Measurements from ENCODE around the gene TM9SF4. TPM values are rescaled to one million over a fixed set of nuclear protein-coding genes. Genes with fewer than 3 reads are reported as not detected.
"Not testable (repeated sequence)": the region's sequence is repeated elsewhere in the genome, so short reads cannot be mapped to it uniquely, and the experiment has no call there.

TM9SF4 gene
- total RNA-seq, 5 donors from 2014 or later (not counting 1 experiment from before 2014, with no cell fraction given), result 32.6 to 42.3 (median 38.0) TPM

DNA sequence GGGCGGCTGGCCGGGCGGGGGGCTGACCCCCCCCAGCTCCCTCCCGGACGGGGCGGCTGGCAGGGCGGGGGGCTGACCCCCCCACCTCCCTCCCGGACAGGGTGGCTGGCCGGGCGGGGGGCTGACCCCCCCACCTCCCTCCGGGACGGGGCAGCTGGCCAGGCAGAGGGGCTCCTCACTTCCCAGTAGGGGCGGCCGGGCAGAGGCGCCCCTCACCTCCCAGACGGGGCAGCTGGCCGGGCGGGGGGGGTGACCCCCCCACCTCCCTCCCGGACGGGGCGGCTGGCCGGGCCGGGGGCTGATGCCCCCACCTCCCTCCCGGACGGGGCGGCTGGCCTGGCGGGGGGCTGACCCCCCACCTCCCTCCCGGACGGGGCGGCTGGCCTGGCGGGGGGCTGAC is 12.4 kb downstream of the TM9SF4 start:
- H3K27me3 Mint-ChIP-seq; H3K36me3 Mint-ChIP-seq; DNase-seq; H3K27ac ChIP-seq (ENCODE audit: low read length); H3K27me3 ChIP-seq (replicated peaks in 1 of 2; ENCODE audit: control insufficient read depth in 2 of 2, extremely low read depth in 1 of 2, insufficient read depth in 2 of 2, low read length in 1 of 2); H3K27ac Mint-ChIP-seq; H3K4me1 ChIP-seq (ENCODE audit: control insufficient read depth in 1 of 2, extremely low read depth in 1 of 2, insufficient read depth in 2 of 2, low read length in 2 of 2); H3K4me3 ChIP-seq (ENCODE audit: control insufficient read depth in 1 of 2, extremely low read depth in 1 of 2, low read length in 1 of 2); CTCF ChIA-PET; ATAC-seq (replicated peaks in 1 of 4); POLR2A ChIA-PET; H3K4me3 Mint-ChIP-seq; H3K36me3 ChIP-seq (ENCODE audit: control insufficient read depth in 2 of 2, extremely low read depth in 1 of 2, insufficient read depth in 1 of 2, low read length in 1 of 2); H3K9me3 Mint-ChIP-seq; H3K9me3 ChIP-seq: not testable (repeated sequence)
- peaks cover 13 to 23% (median 21%) of the 10 kb centered on the region in 3 donors for H3K4me1 Mint-ChIP-seq
- WGBS (ENCODE audit: insufficient coverage), result no CpG with 5 or more reads among the region's 31 CpGs

DNA sequence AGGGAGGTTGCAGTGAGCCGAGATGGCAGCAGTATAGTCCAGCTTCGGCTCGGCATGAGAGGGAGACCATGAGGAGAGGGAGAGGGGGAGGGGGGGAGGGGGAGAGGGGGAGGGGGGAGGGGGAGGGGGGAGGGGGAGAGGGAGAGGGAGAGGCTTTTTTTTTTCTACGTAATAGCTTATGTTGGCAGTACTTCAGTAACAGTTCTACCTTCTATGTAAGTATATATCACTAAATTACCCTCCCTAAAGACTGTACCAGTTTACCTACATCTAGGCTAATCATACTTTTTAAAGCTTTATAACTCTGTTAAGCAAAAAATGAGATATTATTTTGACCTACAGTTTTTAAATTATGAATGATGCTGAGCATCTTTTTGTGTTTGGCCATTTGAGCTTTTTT is 13.6 kb downstream of the TM9SF4 start:
- Mint-ChIP-seq H3K9me3 (no peaks in the 10 kb centered on the region), H3K27ac (no peak overlapping the region), H3K4me3 (no peak overlapping the region), H3K36me3 (peaks cover 11% of the 10 kb centered on the region), H3K27me3 (no peaks in the 10 kb centered on the region), H3K4me1 (peaks cover 11 to 16% (median 14%) of the 10 kb centered on the region in 3 donors)
- WGBS (ENCODE audit: insufficient coverage), result no CpG with 5 or more reads among the region's 4 CpGs
- DNase-seq (no peak), ATAC-seq (replicated peaks in 1 of 4) (no peak)
- no peaks in the 10 kb centered on the region for H3K9me3 ChIP-seq
- peaks cover 0 to 2% of the 10 kb centered on the region in 2 donors for H3K36me3 ChIP-seq (ENCODE audit: control insufficient read depth in 2 of 2, extremely low read depth in 1 of 2, insufficient read depth in 1 of 2, low read length in 1 of 2)
- no peak overlapping the region for H3K27ac ChIP-seq (ENCODE audit: low read length)
- H3K4me3 ChIP-seq (ENCODE audit: control insufficient read depth in 1 of 2, extremely low read depth in 1 of 2, low read length in 1 of 2), result no peak overlapping the region
- H3K27me3 ChIP-seq (replicated peaks in 1 of 2; ENCODE audit: control insufficient read depth in 2 of 2, extremely low read depth in 1 of 2, insufficient read depth in 2 of 2, low read length in 1 of 2), result no peaks in the 10 kb centered on the region
- ChIA-PET POLR2A (interaction anchor here in 1 of 2 donors (0.6 kb wide), 1 partner anchor 12 kb away, joined by 3 read pairs; no protein-coding TSS in a partner anchor), CTCF (interaction anchor here in 1 of 2 donors (0.6 to 1.2 kb wide), 2 partner anchors 14 to 703 kb away, joined by 3 to 4 read pairs; partner anchors contain the start of gene TM9SF4)
- H3K4me1 ChIP-seq (ENCODE audit: control insufficient read depth in 1 of 2, extremely low read depth in 1 of 2, insufficient read depth in 2 of 2, low read length in 2 of 2), result no peaks in the 10 kb centered on the region

DNA sequence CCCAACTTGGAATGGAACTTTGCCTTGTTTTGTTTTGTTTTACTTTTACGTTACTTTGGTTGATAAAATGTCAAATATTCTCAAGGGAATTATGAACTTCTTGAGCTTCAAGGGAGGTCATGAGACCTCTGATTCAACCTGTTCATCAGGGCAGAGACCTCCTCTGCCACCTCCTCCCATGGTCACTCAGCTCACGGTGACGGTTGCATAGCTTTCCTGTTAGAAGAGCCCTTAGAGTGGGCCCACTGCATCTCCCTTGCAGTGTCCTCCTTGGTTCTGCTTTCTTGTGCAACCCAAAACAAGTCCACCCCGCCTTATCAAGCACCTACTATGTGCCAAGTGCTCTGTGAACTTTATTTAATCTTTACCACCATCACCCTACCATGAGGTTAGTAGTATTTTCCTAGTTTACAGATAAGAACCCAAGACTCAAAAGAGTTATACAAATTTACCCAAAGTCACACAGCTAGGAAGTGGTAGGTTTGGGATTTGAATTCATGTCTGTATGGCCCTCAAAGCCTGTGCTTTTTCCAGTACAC is 15.5 kb downstream of the TM9SF4 start:
- Histone ChIP-seq H3K27me3 (replicated peaks in 1 of 2; ENCODE audit: control insufficient read depth in 2 of 2, extremely low read depth in 1 of 2, insufficient read depth in 2 of 2, low read length in 1 of 2) (no peaks in the 10 kb centered on the region), H3K36me3 (ENCODE audit: control insufficient read depth in 2 of 2, extremely low read depth in 1 of 2, insufficient read depth in 1 of 2, low read length in 1 of 2) (peaks cover 0 to 3% of the 10 kb centered on the region in 2 donors), H3K27ac (ENCODE audit: low read length) (no peak overlapping the region), H3K9me3 (no peaks in the 10 kb centered on the region), H3K4me3 (ENCODE audit: control insufficient read depth in 1 of 2, extremely low read depth in 1 of 2, low read length in 1 of 2) (no peak overlapping the region), H3K4me1 (ENCODE audit: control insufficient read depth in 1 of 2, extremely low read depth in 1 of 2, insufficient read depth in 2 of 2, low read length in 2 of 2) (no peaks in the 10 kb centered on the region)
- Mint-ChIP-seq H3K36me3 (peaks cover 11% of the 10 kb centered on the region), H3K9me3 (no peaks in the 10 kb centered on the region), H3K4me3 (no peak overlapping the region), H3K27ac (no peak overlapping the region), H3K27me3 (no peaks in the 10 kb centered on the region), H3K4me1 (peaks cover 7 to 17% (median 15%) of the 10 kb centered on the region in 3 donors)
- DNase-seq, result no peak
- no peak for ATAC-seq (replicated peaks in 1 of 4)
- ChIA-PET POLR2A (no interaction called here), CTCF (no interaction called here)
- 96% methylated on average over 2 of the region's 4 CpGs for WGBS (ENCODE audit: insufficient coverage)

DNA sequence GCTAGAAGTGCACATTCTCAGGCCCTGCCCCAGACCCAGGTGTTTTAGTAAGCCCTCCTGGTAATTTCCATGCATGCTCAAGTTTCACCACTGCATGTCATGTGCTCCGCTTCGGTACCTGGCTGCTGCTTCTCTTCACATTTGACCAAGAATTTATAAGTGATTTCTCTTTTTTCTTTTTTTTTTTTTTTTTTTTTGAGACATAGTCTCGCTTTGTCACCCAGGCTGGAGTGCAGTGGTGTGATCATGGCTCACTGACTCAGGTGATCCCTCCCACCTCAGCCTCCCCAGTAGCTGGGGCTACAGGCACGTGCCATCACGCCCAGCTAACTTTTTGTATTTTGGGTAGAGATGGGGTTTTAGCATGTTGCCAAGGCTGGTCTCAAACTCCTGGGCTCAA is 16.0 kb downstream of the TM9SF4 start:
- Histone ChIP-seq H3K27me3 (replicated peaks in 1 of 2; ENCODE audit: control insufficient read depth in 2 of 2, extremely low read depth in 1 of 2, insufficient read depth in 2 of 2, low read length in 1 of 2) (no peaks in the 10 kb centered on the region), H3K4me1 (ENCODE audit: control insufficient read depth in 1 of 2, extremely low read depth in 1 of 2, insufficient read depth in 2 of 2, low read length in 2 of 2) (no peaks in the 10 kb centered on the region), H3K27ac (ENCODE audit: low read length) (no peak overlapping the region), H3K4me3 (ENCODE audit: control insufficient read depth in 1 of 2, extremely low read depth in 1 of 2, low read length in 1 of 2) (no peak overlapping the region), H3K36me3 (ENCODE audit: control insufficient read depth in 2 of 2, extremely low read depth in 1 of 2, insufficient read depth in 1 of 2, low read length in 1 of 2) (peaks cover 0 to 3% of the 10 kb centered on the region in 2 donors), H3K9me3 (no peaks in the 10 kb centered on the region)
- ATAC-seq (replicated peaks in 1 of 4) (no peak), DNase-seq (no peak)
- Mint-ChIP-seq H3K36me3 (peaks cover 15% of the 10 kb centered on the region), H3K27me3 (no peaks in the 10 kb centered on the region), H3K4me3 (no peak overlapping the region), H3K27ac (no peak overlapping the region), H3K4me1 (peaks cover 12 to 17% (median 16%) of the 10 kb centered on the region in 3 donors), H3K9me3 (no peaks in the 10 kb centered on the region)
- ChIA-PET CTCF (no interaction called here), POLR2A (no interaction called here)
- WGBS (ENCODE audit: insufficient coverage), result no CpG with 5 or more reads among the region's 5 CpGs

DNA sequence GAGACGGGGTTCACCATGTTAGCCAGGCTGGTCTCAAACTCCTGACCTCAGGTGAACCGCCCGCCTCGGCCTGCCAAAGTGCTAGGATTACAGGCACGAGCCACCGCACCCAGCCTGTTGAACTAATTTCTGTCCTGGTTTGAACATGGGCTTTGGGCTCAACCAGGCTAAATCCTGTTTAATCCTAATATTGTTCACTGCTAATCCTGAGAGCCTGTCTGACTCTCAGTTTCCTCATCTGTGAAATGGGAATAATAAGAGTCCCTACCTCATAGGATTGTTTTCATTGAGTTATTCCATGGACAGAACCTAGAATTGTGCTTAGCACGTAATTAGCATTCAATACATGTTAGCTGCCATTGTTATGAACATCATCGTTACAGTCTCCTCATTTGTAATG is 17.4 kb downstream of the TM9SF4 start:
- CTCF ChIA-PET, result no interaction called here
- ATAC-seq (replicated peaks in 1 of 4) (no peak), DNase-seq (no peak)
- Histone ChIP-seq H3K27ac (ENCODE audit: low read length) (no peak overlapping the region), H3K4me1 (ENCODE audit: control insufficient read depth in 1 of 2, extremely low read depth in 1 of 2, insufficient read depth in 2 of 2, low read length in 2 of 2) (peaks cover 0 to 1% of the 10 kb centered on the region in 2 experiments), H3K9me3 (no peaks in the 10 kb centered on the region), H3K4me3 (ENCODE audit: control insufficient read depth in 1 of 2, extremely low read depth in 1 of 2, low read length in 1 of 2) (no peak overlapping the region), H3K36me3 (ENCODE audit: control insufficient read depth in 2 of 2, extremely low read depth in 1 of 2, insufficient read depth in 1 of 2, low read length in 1 of 2) (peaks cover 0 to 3% of the 10 kb centered on the region in 2 donors), H3K27me3 (replicated peaks in 1 of 2; ENCODE audit: control insufficient read depth in 2 of 2, extremely low read depth in 1 of 2, insufficient read depth in 2 of 2, low read length in 1 of 2) (no peaks in the 10 kb centered on the region)
- no peak overlapping the region for H3K27ac Mint-ChIP-seq
- H3K36me3 Mint-ChIP-seq, result peaks cover 15% of the 10 kb centered on the region
- peaks cover 19 to 25% (median 24%) of the 10 kb centered on the region in 3 donors for H3K4me1 Mint-ChIP-seq
- POLR2A ChIA-PET, result no interaction called here
- no peaks in the 10 kb centered on the region for H3K9me3 Mint-ChIP-seq
- no peak overlapping the region for H3K4me3 Mint-ChIP-seq
- whole genome bisulfite sequencing (ENCODE audit: insufficient coverage), result 90% methylated on average over 8 of the region's 8 CpGs
- no peaks in the 10 kb centered on the region for H3K27me3 Mint-ChIP-seq

DNA sequence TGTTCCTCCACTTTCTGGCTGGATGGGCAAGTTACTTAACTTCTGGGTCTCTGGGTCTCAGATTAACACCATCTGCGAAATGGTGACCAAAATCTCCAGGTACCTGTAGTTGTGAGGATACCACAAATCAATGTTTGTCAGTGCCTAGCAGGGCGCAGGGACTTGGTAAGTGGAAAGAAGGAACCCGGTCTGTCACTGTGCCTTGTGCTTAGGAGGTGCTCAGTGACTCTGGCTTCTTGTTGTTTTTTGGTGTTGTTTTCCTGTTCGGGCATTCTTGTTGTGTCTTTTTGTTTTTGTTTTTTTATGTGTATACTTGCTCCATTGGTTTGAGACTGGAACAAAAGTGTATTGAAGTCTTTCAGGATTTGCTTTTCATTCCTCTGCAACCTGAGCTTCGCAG is 17.8 kb downstream of the TM9SF4 start:
- Mint-ChIP-seq H3K4me3 (no peak overlapping the region), H3K9me3 (no peaks in the 10 kb centered on the region), H3K27me3 (no peaks in the 10 kb centered on the region), H3K36me3 (peaks cover 15% of the 10 kb centered on the region), H3K27ac (no peak overlapping the region), H3K4me1 (peaks cover 21 to 30% (median 27%) of the 10 kb centered on the region in 3 donors)
- no peaks in the 10 kb centered on the region for H3K9me3 ChIP-seq
- no peak for DNase-seq
- ChIA-PET CTCF (no interaction called here), POLR2A (no interaction called here)
- H3K4me1 ChIP-seq (ENCODE audit: control insufficient read depth in 1 of 2, extremely low read depth in 1 of 2, insufficient read depth in 2 of 2, low read length in 2 of 2), result peaks cover 0 to 2% of the 10 kb centered on the region in 2 experiments
- H3K4me3 ChIP-seq (ENCODE audit: control insufficient read depth in 1 of 2, extremely low read depth in 1 of 2, low read length in 1 of 2), result no peak overlapping the region
- ATAC-seq (replicated peaks in 1 of 4), result no peak
- no peak overlapping the region for H3K27ac ChIP-seq (ENCODE audit: low read length)
- peaks cover 0 to 3% of the 10 kb centered on the region in 2 donors for H3K36me3 ChIP-seq (ENCODE audit: control insufficient read depth in 2 of 2, extremely low read depth in 1 of 2, insufficient read depth in 1 of 2, low read length in 1 of 2)
- 91% methylated on average over 4 of the region's 5 CpGs for WGBS (ENCODE audit: insufficient coverage)
- H3K27me3 ChIP-seq (replicated peaks in 1 of 2; ENCODE audit: control insufficient read depth in 2 of 2, extremely low read depth in 1 of 2, insufficient read depth in 2 of 2, low read length in 1 of 2), result no peaks in the 10 kb centered on the region

DNA sequence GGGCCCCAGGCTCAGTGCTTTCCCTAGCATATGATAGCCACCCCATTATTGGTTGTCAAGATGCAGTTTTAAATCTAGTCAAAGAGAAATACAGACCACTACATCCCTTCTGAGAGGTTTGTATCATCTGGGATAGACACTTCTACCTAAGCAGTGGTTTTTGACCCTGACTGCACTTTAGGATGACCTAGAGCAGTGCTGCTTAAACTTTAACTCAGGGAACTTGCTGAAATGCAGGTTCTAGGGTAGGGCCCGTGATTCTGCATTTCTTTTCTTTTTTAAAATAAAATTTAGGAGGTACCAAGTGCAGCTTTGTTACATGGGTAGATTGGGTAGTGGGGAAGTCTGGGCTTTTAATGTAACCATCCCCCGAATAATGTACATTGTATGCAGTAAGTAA is 18.7 kb downstream of the TM9SF4 start:
- Mint-ChIP-seq H3K4me3 (no peak overlapping the region), H3K27me3 (no peaks in the 10 kb centered on the region), H3K9me3 (no peaks in the 10 kb centered on the region), H3K4me1 (peaks cover 26 to 35% (median 29%) of the 10 kb centered on the region in 3 donors), H3K36me3 (peaks cover 19% of the 10 kb centered on the region), H3K27ac (no peak overlapping the region)
- no peaks in the 10 kb centered on the region for H3K27me3 ChIP-seq (replicated peaks in 1 of 2; ENCODE audit: control insufficient read depth in 2 of 2, extremely low read depth in 1 of 2, insufficient read depth in 2 of 2, low read length in 1 of 2)
- ChIA-PET CTCF (no interaction called here), POLR2A (no interaction called here)
- WGBS (ENCODE audit: insufficient coverage), result no CpG with 5 or more reads among the region's 2 CpGs
- H3K4me3 ChIP-seq (ENCODE audit: control insufficient read depth in 1 of 2, extremely low read depth in 1 of 2, low read length in 1 of 2), result no peak overlapping the region
- peaks cover 0 to 7% of the 10 kb centered on the region in 2 donors for H3K36me3 ChIP-seq (ENCODE audit: control insufficient read depth in 2 of 2, extremely low read depth in 1 of 2, insufficient read depth in 1 of 2, low read length in 1 of 2)
- no peak for ATAC-seq (replicated peaks in 1 of 4)
- no peak for DNase-seq
- peaks cover 0 to 2% of the 10 kb centered on the region in 2 experiments for H3K4me1 ChIP-seq (ENCODE audit: control insufficient read depth in 1 of 2, extremely low read depth in 1 of 2, insufficient read depth in 2 of 2, low read length in 2 of 2)
- no peak overlapping the region for H3K27ac ChIP-seq (ENCODE audit: low read length)
- H3K9me3 ChIP-seq, result no peaks in the 10 kb centered on the region
